ENCODE results near the gene LEKR1. TPM values are rescaled to one million over a fixed set of nuclear protein-coding genes. Genes with fewer than 3 reads are reported as not detected.
"Not testable (repeated sequence)": the region's sequence is repeated elsewhere in the genome, so short reads cannot be mapped to it uniquely, and the experiment has no call there.

The LEKR1 gene
- total RNA-seq, 1 experiment from 2014 or later, result 0.90 TPM

GRCh38 chr3:156910022-156910421 is 83.9 kb downstream of the LEKR1 start:
- H3K4me3 ChIP-seq (ENCODE audit: low read depth, low read length, poor library complexity, severe bottlenecking), result no peak overlapping the region
- H3K36me3 ChIP-seq (ENCODE audit: insufficient read depth, low read length, poor library complexity, severe bottlenecking), result no peaks in the 10 kb centered on the region
- DNase-seq (ENCODE audit: low spot score), result peak; percentile 16
- intact Hi-C loops (cut with micrococcal nuclease; ENCODE audit: unreplicated experiment), result no loop called here
- no peak for TF ChIP-seq EZH2 (IDR thresholded peaks at IDR 0.05; ENCODE audit: borderline replicate concordance, low read depth, low read length, poor library complexity, severe bottlenecking)
- ChIA-PET POLR2A (ENCODE audit: low non-redundant PET) (no interaction called here), CTCF (no interaction called here)
- no TSS peak for BruUV-seq (replicated peaks)
- no peaks in the 10 kb centered on the region for H3K9me3 ChIP-seq (ENCODE audit: low read depth, low read length, poor library complexity, severe bottlenecking)
- no peaks in the 10 kb centered on the region for H3K4me1 ChIP-seq (ENCODE audit: insufficient read depth, low read length, poor library complexity, severe bottlenecking)
- H3K27me3 ChIP-seq (replicated peaks; ENCODE audit: insufficient read depth, low read depth, low read length, poor library complexity), result no peaks in the 10 kb centered on the region
- H3K27ac ChIP-seq (ENCODE audit: low read depth, low read length, poor library complexity, severe bottlenecking), result no peak overlapping the region

- POLR2A ChIA-PET (ENCODE audit: low non-redundant PET); H3K9me3 ChIP-seq (ENCODE audit: low read depth, low read length, poor library complexity, severe bottlenecking); H3K4me1 ChIP-seq (ENCODE audit: insufficient read depth, low read length, poor library complexity, severe bottlenecking); CTCF ChIA-PET; intact Hi-C loops (cut with micrococcal nuclease; ENCODE audit: unreplicated experiment); BruUV-seq (replicated peaks); H3K27me3 ChIP-seq (replicated peaks; ENCODE audit: insufficient read depth, low read depth, low read length, poor library complexity); H3K4me3 ChIP-seq (ENCODE audit: low read depth, low read length, poor library complexity, severe bottlenecking); H3K36me3 ChIP-seq (ENCODE audit: insufficient read depth, low read length, poor library complexity, severe bottlenecking); DNase-seq (ENCODE audit: low spot score); H3K27ac ChIP-seq (ENCODE audit: low read depth, low read length, poor library complexity, severe bottlenecking): not testable (repeated sequence)
Observed at GRCh38 chr3:156910831-156911230, 84.7 kb downstream of the LEKR1 start.

- H3K4me1 ChIP-seq (ENCODE audit: insufficient read depth, low read length, poor library complexity, severe bottlenecking); BruUV-seq (replicated peaks); intact Hi-C loops (cut with micrococcal nuclease; ENCODE audit: unreplicated experiment); H3K27me3 ChIP-seq (replicated peaks; ENCODE audit: insufficient read depth, low read depth, low read length, poor library complexity); POLR2A ChIA-PET (ENCODE audit: low non-redundant PET); H3K9me3 ChIP-seq (ENCODE audit: low read depth, low read length, poor library complexity, severe bottlenecking); DNase-seq (ENCODE audit: low spot score); H3K36me3 ChIP-seq (ENCODE audit: insufficient read depth, low read length, poor library complexity, severe bottlenecking); H3K4me3 ChIP-seq (ENCODE audit: low read depth, low read length, poor library complexity, severe bottlenecking); CTCF ChIA-PET; H3K27ac ChIP-seq (ENCODE audit: low read depth, low read length, poor library complexity, severe bottlenecking): not testable (repeated sequence)
Observed at GRCh38 chr3:156914300-156914699, 88.1 kb downstream of the LEKR1 start.

GRCh38 chr3:156915372-156915771 is 89.2 kb downstream of the LEKR1 start:
- DNase-seq (ENCODE audit: low spot score), result no peak
- POLR2A ChIA-PET (ENCODE audit: low non-redundant PET), result no interaction called here
- intact Hi-C loops (cut with micrococcal nuclease; ENCODE audit: unreplicated experiment), result no loop called here
- Histone ChIP-seq H3K27me3 (replicated peaks; ENCODE audit: insufficient read depth, low read depth, low read length, poor library complexity) (no peaks in the 10 kb centered on the region), H3K27ac (ENCODE audit: low read depth, low read length, poor library complexity, severe bottlenecking) (no peak overlapping the region), H3K4me3 (ENCODE audit: low read depth, low read length, poor library complexity, severe bottlenecking) (no peak overlapping the region), H3K36me3 (ENCODE audit: insufficient read depth, low read length, poor library complexity, severe bottlenecking) (no peaks in the 10 kb centered on the region), H3K4me1 (ENCODE audit: insufficient read depth, low read length, poor library complexity, severe bottlenecking) (no peaks in the 10 kb centered on the region), H3K9me3 (ENCODE audit: low read depth, low read length, poor library complexity, severe bottlenecking) (no peaks in the 10 kb centered on the region)
- TF ChIP-seq CTCF (conservative IDR thresholded peaks at IDR 0.05; ENCODE audit: low read depth, low read length) (no peak), EZH2 (IDR thresholded peaks at IDR 0.05; ENCODE audit: borderline replicate concordance, low read depth, low read length, poor library complexity, severe bottlenecking) (no peak)
- no TSS peak for BruUV-seq (replicated peaks)
- CTCF ChIA-PET, result no interaction called here

GRCh38 chr3:156918746-156919145 is 92.6 kb downstream of the LEKR1 start:
- BruUV-seq (replicated peaks), result no TSS peak
- Histone ChIP-seq H3K27me3 (replicated peaks; ENCODE audit: insufficient read depth, low read depth, low read length, poor library complexity) (no peaks in the 10 kb centered on the region), H3K9me3 (ENCODE audit: low read depth, low read length, poor library complexity, severe bottlenecking) (no peaks in the 10 kb centered on the region), H3K4me3 (ENCODE audit: low read depth, low read length, poor library complexity, severe bottlenecking) (no peak overlapping the region), H3K27ac (ENCODE audit: low read depth, low read length, poor library complexity, severe bottlenecking) (no peak overlapping the region), H3K4me1 (ENCODE audit: insufficient read depth, low read length, poor library complexity, severe bottlenecking) (no peaks in the 10 kb centered on the region), H3K36me3 (ENCODE audit: insufficient read depth, low read length, poor library complexity, severe bottlenecking) (no peaks in the 10 kb centered on the region)
- intact Hi-C loops (cut with micrococcal nuclease; ENCODE audit: unreplicated experiment), result no loop called here
- DNase-seq (ENCODE audit: low spot score), result no peak
- TF ChIP-seq CTCF (conservative IDR thresholded peaks at IDR 0.05; ENCODE audit: low read depth, low read length), result no peak
- no peak for TF ChIP-seq EZH2 (IDR thresholded peaks at IDR 0.05; ENCODE audit: borderline replicate concordance, low read depth, low read length, poor library complexity, severe bottlenecking)
- POLR2A ChIA-PET (ENCODE audit: low non-redundant PET), result interaction anchor here (0.7 kb wide), 1 partner anchor 15 kb away, joined by 3 read pairs; no protein-coding TSS in a partner anchor
- CTCF ChIA-PET, result no interaction called here

All from A673 (cell line).